Chondrocyte (in vitro differentiated cells): ENCODE measurements around the gene ZC3H18. TPM values are rescaled to one million over a fixed set of nuclear protein-coding genes. Genes with fewer than 3 reads are reported as not detected.

Experiments
- DNase-seq: peaks from one replicate; pipeline ENCODE4 v3.0.0; 2021; ENCODE audit warnings: mixed read lengths, low spot score
- H3K27ac Mint-ChIP-seq: one replicate; pipeline ENCODE4 v1.8.0; 2021; ENCODE audit warnings: mild to moderate bottlenecking, moderate library complexity, mixed read lengths; ENCODE audit not compliant: unreplicated experiment
- H3K27me3 Mint-ChIP-seq: 2 replicates; pipeline ENCODE4 v1.8.0; 2021; ENCODE audit warnings: low read depth, mixed read lengths
- H3K36me3 Mint-ChIP-seq: 2 replicates; pipeline ENCODE4 v1.8.0; 2021; ENCODE audit warnings: low read depth, mixed read lengths
- H3K4me1 Mint-ChIP-seq: 2 replicates; pipeline ENCODE4 v1.8.0; 2021; ENCODE audit warnings: low read depth, mild to moderate bottlenecking, mixed read lengths
- H3K4me3 Mint-ChIP-seq: one replicate; pipeline ENCODE4 v1.8.0; 2021; ENCODE audit warnings: mild to moderate bottlenecking, moderate library complexity, mixed read lengths; ENCODE audit not compliant: unreplicated experiment
- H3K9me3 Mint-ChIP-seq: 2 replicates; pipeline ENCODE4 v1.8.0; 2021; ENCODE audit warnings: low read depth, mixed read lengths
- long read RNA-seq: library from polyadenylated mRNA; stranded (forward); transcript quantifications from one replicate; pipeline ENCODE4 v2.0.0, GENCODE V29; 2021
- total RNA-seq: library from RNA; stranded (reverse); gene quantifications from 3 replicates; pipeline ENCODE4 v1.2.1, GENCODE V29; 2021
- TF ChIP-seq, protein P1 (sequence below): fragments of 200-600 bp; sonication (generic); IDR thresholded peaks from 2 replicates; pipeline ENCODE4 v1.5.0; 2021; ENCODE audit warnings: antibody characterized with exemption, mild to moderate bottlenecking, moderate library complexity

The ZC3H18 gene
- 32.1 to 38.4 TPM (median 36.7 TPM) in 3 replicates for total RNA-seq
- long read RNA-seq, transcript ZC3H18-201 (18 exons, 3,729 nt), result major isoform, 43 of 75 reads
- long read RNA-seq, transcript ZC3H18-202 (19 exons, 3,211 nt), result minor isoform, 10 of 75 reads
- long read RNA-seq, partial matches to known transcripts, result 13 of 75 reads
- long read RNA-seq, other reads (novel, unspliced or antisense), result 9 of 75 reads

DNA sequence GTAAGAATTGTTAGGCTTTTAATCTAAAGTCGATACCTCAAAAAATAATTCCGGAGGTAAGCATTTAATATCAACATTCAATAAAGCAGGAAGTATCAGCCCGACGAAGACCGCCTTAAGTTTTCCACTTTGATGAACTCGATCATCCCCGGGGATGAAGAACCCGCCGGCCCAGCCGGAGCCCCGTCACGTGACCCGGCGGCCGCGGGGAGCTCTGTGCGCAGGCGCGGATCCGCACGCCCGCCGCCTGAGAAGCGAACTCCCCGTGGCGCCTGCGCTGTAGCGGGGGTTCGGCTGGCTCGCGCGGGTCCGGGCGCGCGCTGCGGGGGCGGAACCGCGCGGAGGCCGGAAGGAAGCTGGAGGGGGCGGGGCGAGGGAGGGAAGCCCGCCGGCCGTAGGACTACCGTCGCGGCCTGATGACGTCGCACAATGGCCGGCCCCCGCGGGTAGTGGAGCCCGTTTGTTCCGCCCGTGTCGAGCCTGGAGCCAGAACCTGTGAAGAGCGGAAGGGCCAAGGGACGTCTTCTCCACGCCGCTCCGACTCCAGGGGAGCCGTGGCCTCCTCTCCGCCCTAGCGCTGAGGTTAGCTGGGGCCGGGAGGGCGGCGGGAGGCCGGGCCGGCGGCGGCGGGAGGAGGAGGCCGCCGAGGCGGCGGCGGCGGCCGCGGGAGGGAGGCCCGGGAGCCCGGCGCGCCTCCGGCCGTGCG is at the start of gene ZC3H18:
Gene ZC3H18 (plus strand): TSS at position 419 of the 706 bp plus-strand sequence. CDS start 6,721 bp downstream, outside the sequence.
- Mint-ChIP-seq H3K27me3 (no peaks in the 10 kb centered on the region), H3K36me3 (peaks cover under 1% of the 10 kb centered on the region), H3K4me1 (peaks cover 20% of the 10 kb centered on the region), H3K27ac (peak within 1 kb of the TSS; percentile 93), H3K9me3 (no peaks in the 10 kb centered on the region), H3K4me3 (peak within 1 kb of the TSS; percentile 85)
- TF ChIP-seq, protein P1, sequence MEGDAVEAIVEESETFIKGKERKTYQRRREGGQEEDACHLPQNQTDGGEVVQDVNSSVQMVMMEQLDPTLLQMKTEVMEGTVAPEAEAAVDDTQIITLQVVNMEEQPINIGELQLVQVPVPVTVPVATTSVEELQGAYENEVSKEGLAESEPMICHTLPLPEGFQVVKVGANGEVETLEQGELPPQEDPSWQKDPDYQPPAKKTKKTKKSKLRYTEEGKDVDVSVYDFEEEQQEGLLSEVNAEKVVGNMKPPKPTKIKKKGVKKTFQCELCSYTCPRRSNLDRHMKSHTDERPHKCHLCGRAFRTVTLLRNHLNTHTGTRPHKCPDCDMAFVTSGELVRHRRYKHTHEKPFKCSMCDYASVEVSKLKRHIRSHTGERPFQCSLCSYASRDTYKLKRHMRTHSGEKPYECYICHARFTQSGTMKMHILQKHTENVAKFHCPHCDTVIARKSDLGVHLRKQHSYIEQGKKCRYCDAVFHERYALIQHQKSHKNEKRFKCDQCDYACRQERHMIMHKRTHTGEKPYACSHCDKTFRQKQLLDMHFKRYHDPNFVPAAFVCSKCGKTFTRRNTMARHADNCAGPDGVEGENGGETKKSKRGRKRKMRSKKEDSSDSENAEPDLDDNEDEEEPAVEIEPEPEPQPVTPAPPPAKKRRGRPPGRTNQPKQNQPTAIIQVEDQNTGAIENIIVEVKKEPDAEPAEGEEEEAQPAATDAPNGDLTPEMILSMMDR, result no peak
- DNase-seq, result no peak

DNA sequence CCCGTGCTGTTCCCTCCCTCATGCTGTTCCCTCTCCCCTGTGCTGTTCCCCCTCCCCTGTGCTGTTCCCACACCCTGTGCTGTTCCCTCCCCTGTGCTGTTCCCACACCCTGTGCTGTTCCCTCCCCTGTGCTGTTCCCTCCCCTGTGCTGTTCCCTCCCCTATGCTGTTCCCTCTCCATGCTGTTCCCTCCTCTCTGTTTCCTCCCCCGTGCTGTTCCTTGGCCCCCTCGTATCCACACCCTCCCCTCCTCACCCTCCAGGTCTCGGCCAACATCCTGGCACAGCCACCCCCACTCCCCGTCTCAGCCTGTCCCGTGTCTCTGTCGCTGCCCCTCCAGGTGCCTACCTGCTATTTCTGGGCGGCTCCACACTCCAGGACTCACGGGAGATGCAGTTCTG is 48.5 kb upstream of the ZC3H18 start:
- no peak overlapping the region for H3K4me3 Mint-ChIP-seq
- H3K27ac Mint-ChIP-seq, result no peak overlapping the region
- no peak for DNase-seq
- no peaks in the 10 kb centered on the region for H3K9me3 Mint-ChIP-seq
- no peaks in the 10 kb centered on the region for H3K36me3 Mint-ChIP-seq
- TF ChIP-seq, protein P1, result no peak
- no peaks in the 10 kb centered on the region for H3K4me1 Mint-ChIP-seq
- H3K27me3 Mint-ChIP-seq, result no peaks in the 10 kb centered on the region

DNA sequence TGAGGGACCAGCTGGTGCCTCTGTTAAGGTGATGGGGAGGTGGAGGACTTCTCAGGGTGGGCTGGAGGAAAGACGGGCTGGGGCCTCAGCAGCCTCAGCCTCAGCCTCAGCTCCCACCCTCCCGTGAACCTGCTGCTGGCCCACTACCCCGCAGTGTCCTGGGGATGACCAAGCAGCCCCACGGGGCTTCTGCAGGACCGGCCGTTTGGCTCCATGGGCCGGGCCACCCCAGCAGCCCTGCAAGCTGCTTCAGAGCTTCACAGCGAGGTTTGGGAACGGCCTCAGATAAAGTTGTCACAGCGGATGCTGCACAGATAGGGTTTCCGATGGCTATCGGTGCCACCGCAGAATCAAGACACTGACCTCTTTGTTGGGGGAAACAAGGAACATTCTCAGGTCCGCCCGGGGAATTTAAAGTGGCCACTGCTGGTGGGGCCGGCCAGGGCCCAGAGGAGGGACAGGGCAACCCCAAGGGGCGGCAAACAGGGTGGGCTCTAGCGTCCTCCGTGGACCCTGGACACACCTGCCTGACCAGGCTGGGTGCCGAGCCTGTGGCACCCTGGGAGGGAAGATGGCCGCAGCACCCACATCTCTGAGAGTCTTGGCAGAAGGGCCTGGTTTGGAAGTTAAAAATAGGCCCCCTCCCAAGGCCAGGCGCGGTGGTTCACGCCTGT is 47.8 kb upstream of the ZC3H18 start:
- H3K4me1 Mint-ChIP-seq, result no peaks in the 10 kb centered on the region
- no peak overlapping the region for H3K4me3 Mint-ChIP-seq
- no peak for DNase-seq
- H3K36me3 Mint-ChIP-seq, result no peaks in the 10 kb centered on the region
- H3K27ac Mint-ChIP-seq, result no peak overlapping the region
- TF ChIP-seq, protein P1, result no peak
- no peaks in the 10 kb centered on the region for H3K9me3 Mint-ChIP-seq
- H3K27me3 Mint-ChIP-seq, result no peaks in the 10 kb centered on the region

DNA sequence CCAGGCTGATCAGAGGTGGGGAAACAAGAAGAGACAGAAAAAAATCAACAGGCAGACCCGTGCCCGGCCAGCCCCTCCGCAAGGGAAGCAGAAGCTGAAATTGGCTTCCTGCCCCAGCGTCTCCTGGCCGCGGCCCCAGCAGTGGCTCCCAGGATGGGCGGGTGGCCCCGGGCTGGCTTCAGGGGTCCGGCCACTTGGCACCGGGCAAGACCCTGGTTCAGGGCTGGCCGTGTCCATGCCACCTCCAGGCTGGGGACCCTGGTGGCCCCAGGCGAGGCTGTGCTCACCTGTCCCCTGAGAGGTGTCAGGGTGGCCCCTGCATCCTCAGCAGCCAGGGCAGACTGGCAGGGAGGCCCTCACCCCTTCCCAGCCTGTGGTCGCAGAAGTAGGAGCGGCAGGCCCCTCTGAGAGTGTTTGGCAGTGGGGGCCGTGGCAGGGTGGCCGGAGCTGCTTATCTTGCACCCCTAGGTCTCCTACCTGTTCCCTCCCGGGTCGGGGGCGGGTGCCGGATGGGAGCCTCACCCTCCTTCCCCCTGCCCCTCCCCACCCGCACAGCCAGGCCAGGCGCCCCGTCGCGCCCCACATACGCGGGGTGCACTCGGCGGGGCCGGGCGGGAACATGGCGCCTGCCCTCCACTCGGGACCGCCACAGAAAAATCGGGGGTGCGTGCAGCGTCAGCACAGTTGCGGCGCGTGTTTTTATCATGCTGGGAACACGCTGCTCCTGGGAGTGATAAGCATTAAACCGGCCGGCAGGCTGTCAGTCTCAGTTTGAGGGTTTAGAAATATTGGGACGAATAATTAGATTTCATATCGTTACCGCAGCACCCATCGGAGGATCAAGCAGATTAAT is 46.7 kb upstream of the ZC3H18 start:
- Mint-ChIP-seq H3K9me3 (no peaks in the 10 kb centered on the region), H3K36me3 (no peaks in the 10 kb centered on the region), H3K27me3 (no peaks in the 10 kb centered on the region), H3K27ac (no peak overlapping the region), H3K4me1 (no peaks in the 10 kb centered on the region), H3K4me3 (no peak overlapping the region)
- no peak for DNase-seq
- TF ChIP-seq, protein P1, result no peak
